ENCODE measurements around the gene NACC2.
A peak's percentile ranks its signal among the peaks of the same experiment; 100 is the strongest.
"Not testable (repeated sequence)": the region's sequence is repeated elsewhere in the genome, so short reads cannot be mapped to it uniquely, and the experiment has no call there.

NACC2 gene

GRCh38 chr9:135978642-135979546 is 116.2 kb downstream of the NACC2 start:
- no peak for DNase-seq
- no peak for TF ChIP-seq GATA1 (IDR thresholded peaks at IDR 0.05; ENCODE audit: low read depth, low read length)
- no peak for TF ChIP-seq POLR2A (IDR thresholded peaks at IDR 0.05; ENCODE audit: low read length)

GRCh38 chr9:135976944-135977343 is 118.1 kb downstream of the NACC2 start:
- no peak for DNase-seq
- no peak for TF ChIP-seq POLR2A (IDR thresholded peaks at IDR 0.05; ENCODE audit: low read length)
- no peak for TF ChIP-seq GATA1 (IDR thresholded peaks at IDR 0.05; ENCODE audit: low read depth, low read length)

- no peak for TF ChIP-seq POLR2A (IDR thresholded peaks at IDR 0.05; ENCODE audit: low read length)
- TF ChIP-seq GATA1 (IDR thresholded peaks at IDR 0.05; ENCODE audit: low read depth, low read length): no peak
Observed at GRCh38 chr9:135976531-135976930, 118.6 kb downstream of the NACC2 start.

GRCh38 chr9:135975834-135976233 is 119.3 kb downstream of the NACC2 start:
- no peak for DNase-seq
- no peak for TF ChIP-seq GATA1 (IDR thresholded peaks at IDR 0.05; ENCODE audit: low read depth, low read length)
- TF ChIP-seq POLR2A (IDR thresholded peaks at IDR 0.05; ENCODE audit: low read length): no peak

More at GRCh38 chr9:135976531-135976930, 118.6 kb downstream of the NACC2 start:
- DNase-seq: no peak

- DNase-seq: peak in 1 of 2 experiments; percentile 46
- no peak for TF ChIP-seq POLR2A (IDR thresholded peaks at IDR 0.05; ENCODE audit: low read length)
- TF ChIP-seq GATA1 (IDR thresholded peaks at IDR 0.05; ENCODE audit: low read depth, low read length): no peak
Observed at GRCh38 chr9:135974220-135974573, 120.9 kb downstream of the NACC2 start.

GRCh38 chr9:135973277-135974219 is 121.5 kb downstream of the NACC2 start:
- TF ChIP-seq POLR2A (IDR thresholded peaks at IDR 0.05; ENCODE audit: low read length): no peak
- no peak for TF ChIP-seq GATA1 (IDR thresholded peaks at IDR 0.05; ENCODE audit: low read depth, low read length)
- DNase-seq: no peak

GRCh38 chr9:135971892-135972291 is 123.2 kb downstream of the NACC2 start:
- no peak for DNase-seq
- no peak for TF ChIP-seq GATA1 (IDR thresholded peaks at IDR 0.05; ENCODE audit: low read depth, low read length)
- no peak for TF ChIP-seq POLR2A (IDR thresholded peaks at IDR 0.05; ENCODE audit: low read length)

- no peak for DNase-seq
- TF ChIP-seq GATA1 (IDR thresholded peaks at IDR 0.05; ENCODE audit: low read depth, low read length): no peak
- no peak for TF ChIP-seq POLR2A (IDR thresholded peaks at IDR 0.05; ENCODE audit: low read length)
Observed at GRCh38 chr9:135971111-135971766, 123.8 kb downstream of the NACC2 start.

- no peak for TF ChIP-seq GATA1 (IDR thresholded peaks at IDR 0.05; ENCODE audit: low read depth, low read length)
- no peak for TF ChIP-seq POLR2A (IDR thresholded peaks at IDR 0.05; ENCODE audit: low read length)
- DNase-seq: no peak
Observed at GRCh38 chr9:135970128-135970815, 124.8 kb downstream of the NACC2 start.

GRCh38 chr9:135969064-135969683 is 125.9 kb downstream of the NACC2 start:
- TF ChIP-seq POLR2A (IDR thresholded peaks at IDR 0.05; ENCODE audit: low read length) (no peak), GATA1 (IDR thresholded peaks at IDR 0.05; ENCODE audit: low read depth, low read length) (no peak)
- no peak for DNase-seq

- TF ChIP-seq GATA1 (IDR thresholded peaks at IDR 0.05; ENCODE audit: low read depth, low read length): no peak
- no peak for TF ChIP-seq POLR2A (IDR thresholded peaks at IDR 0.05; ENCODE audit: low read length)
- DNase-seq: no peak
Observed at GRCh38 chr9:135968601-135969000, 126.5 kb downstream of the NACC2 start.

- TF ChIP-seq GATA1 (IDR thresholded peaks at IDR 0.05; ENCODE audit: low read depth, low read length): no peak
- no peak for TF ChIP-seq POLR2A (IDR thresholded peaks at IDR 0.05; ENCODE audit: low read length)
- no peak for DNase-seq
Observed at GRCh38 chr9:135968083-135968476, 127.0 kb downstream of the NACC2 start.

GRCh38 chr9:135966916-135967260 is 128.2 kb downstream of the NACC2 start:
- not testable (repeated sequence) for DNase-seq

Measured in erythroblast (primary cell).